Activated T-cell treated with anti-CD3 and anti-CD28 coated beads for 4 hours (primary cell): ENCODE results near the gene CYP24A1.
A peak's percentile ranks its signal among the peaks of the same experiment; 100 is the strongest.

Experiments
- DNase-seq: peaks from one replicate; pipeline ENCODE4 v3.0.0-alpha.2; 2020

CYP24A1 gene

GRCh38 chr20:54201268-54201846 lies 27.6 kb upstream of the CYP24A1 start:
- no peak for DNase-seq

GRCh38 chr20:54200487-54201267 lies 26.9 kb upstream of the CYP24A1 start:
- DNase-seq = no peak

- peak; percentile 61 for DNase-seq
These were observed 26.0 kb upstream of the CYP24A1 start for GRCh38 chr20:54199721-54200176.

- no peak for DNase-seq
These were observed 25.5 kb upstream of the CYP24A1 start for GRCh38 chr20:54199283-54199682.

GRCh38 chr20:54197621-54198604 lies 24.1 kb upstream of the CYP24A1 start:
- no peak for DNase-seq

- no peak for DNase-seq
These were observed 22.0 kb upstream of the CYP24A1 start for GRCh38 chr20:54195483-54196472.

GRCh38 chr20:54194724-54195438 lies 21.1 kb upstream of the CYP24A1 start:
- DNase-seq = no peak

GRCh38 chr20:54193817-54194216 lies 20.0 kb upstream of the CYP24A1 start:
- no peak for DNase-seq

- no peak for DNase-seq
These were observed 16.4 kb upstream of the CYP24A1 start for GRCh38 chr20:54190217-54190616.

GRCh38 chr20:54189630-54190029 lies 15.8 kb upstream of the CYP24A1 start:
- no peak for DNase-seq

- DNase-seq = no peak
These were observed 14.5 kb upstream of the CYP24A1 start for GRCh38 chr20:54188132-54188849.

GRCh38 chr20:54184904-54185626 lies 11.3 kb upstream of the CYP24A1 start:
- no peak for DNase-seq

GRCh38 chr20:54184071-54184470 lies 10.3 kb upstream of the CYP24A1 start:
- DNase-seq = no peak

- DNase-seq = no peak
These were observed 7.1 kb upstream of the CYP24A1 start for GRCh38 chr20:54180931-54181330.

GRCh38 chr20:54179946-54180345 lies 6.2 kb upstream of the CYP24A1 start:
- DNase-seq = no peak

- DNase-seq = no peak
These were observed 4.5 kb upstream of the CYP24A1 start for GRCh38 chr20:54178256-54178655.

GRCh38 chr20:54177378-54177777 lies 3.6 kb upstream of the CYP24A1 start:
- no peak for DNase-seq

- no peak for DNase-seq
These were observed 2.8 kb upstream of the CYP24A1 start for GRCh38 chr20:54176610-54177009.

GRCh38 chr20:54174457-54175175 lies 830 bp upstream of the CYP24A1 start:
- no peak for DNase-seq
